ENCODE results near the gene KIF26B.
"Not testable (repeated sequence)": the region's sequence is repeated elsewhere in the genome, so short reads cannot be mapped to it uniquely, and the experiment has no call there.

The KIF26B gene

DNA sequence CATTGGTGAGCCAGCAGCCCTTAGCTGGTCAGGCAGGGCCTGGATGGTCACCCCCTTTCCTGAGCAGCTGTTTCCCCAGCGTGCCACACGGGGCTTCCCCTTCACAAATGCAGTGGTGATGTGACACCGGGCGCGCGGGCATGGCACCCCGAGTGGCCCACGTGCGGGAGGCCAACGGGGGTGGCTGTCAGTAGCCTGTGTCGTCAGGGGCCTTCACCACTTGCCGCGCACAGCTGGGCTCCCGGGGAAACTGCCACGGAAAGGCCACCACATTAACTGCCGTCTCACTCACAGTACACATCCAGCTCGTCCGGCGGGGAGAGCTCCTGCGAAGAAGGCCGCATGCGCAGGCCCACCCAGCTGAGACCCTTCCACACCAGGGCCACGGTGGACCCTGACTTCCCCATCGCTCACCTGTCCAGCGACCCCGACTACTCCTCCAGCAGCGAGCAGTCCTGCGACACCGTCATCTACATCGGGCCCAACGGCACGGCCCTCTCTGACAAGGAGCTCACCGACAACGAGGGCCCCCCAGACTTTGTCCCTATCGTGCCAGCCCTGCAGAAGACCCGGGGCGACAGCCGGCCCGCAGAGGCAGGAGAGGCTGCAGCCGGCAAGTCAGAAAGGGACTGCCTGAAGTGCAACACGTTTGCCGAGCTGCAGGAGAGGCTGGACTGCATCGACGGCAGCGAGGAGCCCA, 530.5 kb downstream of the KIF26B start:
- DNase-seq (ENCODE audit: low read depth) = no peak

DNA sequence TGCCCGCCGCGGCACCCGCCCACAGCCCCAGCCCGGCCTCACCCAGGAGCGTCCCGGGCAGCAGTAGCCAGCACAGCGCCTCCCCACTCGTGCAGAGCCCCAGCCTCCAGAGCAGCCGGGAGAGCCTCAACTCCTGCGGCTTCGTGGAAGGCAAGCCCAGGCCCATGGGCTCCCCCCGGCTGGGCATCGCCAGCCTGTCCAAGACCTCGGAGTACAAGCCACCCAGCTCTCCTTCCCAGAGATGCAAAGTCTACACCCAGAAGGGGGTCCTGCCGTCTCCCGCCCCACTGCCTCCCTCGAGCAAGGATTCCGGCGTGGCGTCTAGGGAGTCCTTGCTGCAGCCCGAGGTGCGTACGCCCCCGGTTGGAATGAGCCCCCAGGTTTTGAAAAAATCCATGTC, 531.2 kb downstream of the KIF26B start:
- no peak for DNase-seq (ENCODE audit: low read depth)

DNA sequence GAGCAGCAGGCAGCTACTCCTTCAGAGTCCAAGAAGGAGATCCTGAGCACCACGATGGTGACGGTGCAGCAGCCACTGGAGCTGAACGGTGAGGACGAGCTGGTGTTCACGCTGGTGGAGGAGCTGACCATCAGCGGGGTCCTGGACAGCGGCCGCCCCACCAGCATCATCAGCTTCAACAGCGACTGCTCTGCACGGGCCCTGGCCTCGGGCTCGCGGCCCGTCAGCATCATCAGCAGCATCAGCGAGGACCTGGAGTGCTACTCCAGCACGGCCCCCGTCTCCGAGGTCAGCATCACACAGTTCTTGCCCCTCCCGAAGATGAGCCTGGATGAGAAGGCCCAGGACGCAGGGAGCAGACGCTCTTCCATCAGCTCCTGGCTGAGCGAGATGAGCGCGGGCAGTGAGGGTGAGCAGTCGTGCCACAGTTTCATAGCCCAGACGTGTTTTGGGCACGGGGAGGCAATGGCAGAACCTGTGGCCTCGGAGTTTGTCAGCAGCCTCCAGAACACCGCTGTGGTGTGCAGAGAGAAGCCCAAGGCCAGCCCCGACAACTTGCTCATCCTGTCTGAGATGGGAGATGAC, 531.8 kb downstream of the KIF26B start:
- no peak for DNase-seq (ENCODE audit: low read depth)

DNA sequence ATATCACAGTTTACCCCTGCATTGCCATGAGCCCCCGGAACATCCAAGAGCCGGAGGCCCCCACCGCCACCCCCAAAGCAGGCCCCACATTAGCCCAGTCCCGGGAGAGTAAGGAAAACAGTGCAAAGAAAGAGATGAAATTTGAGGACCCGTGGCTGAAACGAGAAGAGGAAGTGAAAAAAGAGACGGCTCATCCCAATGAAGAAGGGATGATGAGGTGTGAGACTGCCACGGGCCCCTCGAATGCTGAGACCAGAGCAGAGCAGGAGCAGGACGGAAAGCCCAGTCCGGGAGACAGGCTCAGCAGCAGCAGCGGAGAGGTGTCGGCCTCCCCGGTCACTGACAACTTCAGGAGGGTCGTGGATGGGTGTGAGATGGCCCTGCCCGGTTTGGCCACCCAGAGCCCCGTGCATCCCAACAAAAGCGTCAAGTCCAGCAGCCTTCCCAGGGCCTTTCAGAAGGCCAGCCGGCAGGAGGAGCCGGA, 532.4 kb downstream of the KIF26B start:
- DNase-seq (ENCODE audit: low read depth) = no peak

DNA sequence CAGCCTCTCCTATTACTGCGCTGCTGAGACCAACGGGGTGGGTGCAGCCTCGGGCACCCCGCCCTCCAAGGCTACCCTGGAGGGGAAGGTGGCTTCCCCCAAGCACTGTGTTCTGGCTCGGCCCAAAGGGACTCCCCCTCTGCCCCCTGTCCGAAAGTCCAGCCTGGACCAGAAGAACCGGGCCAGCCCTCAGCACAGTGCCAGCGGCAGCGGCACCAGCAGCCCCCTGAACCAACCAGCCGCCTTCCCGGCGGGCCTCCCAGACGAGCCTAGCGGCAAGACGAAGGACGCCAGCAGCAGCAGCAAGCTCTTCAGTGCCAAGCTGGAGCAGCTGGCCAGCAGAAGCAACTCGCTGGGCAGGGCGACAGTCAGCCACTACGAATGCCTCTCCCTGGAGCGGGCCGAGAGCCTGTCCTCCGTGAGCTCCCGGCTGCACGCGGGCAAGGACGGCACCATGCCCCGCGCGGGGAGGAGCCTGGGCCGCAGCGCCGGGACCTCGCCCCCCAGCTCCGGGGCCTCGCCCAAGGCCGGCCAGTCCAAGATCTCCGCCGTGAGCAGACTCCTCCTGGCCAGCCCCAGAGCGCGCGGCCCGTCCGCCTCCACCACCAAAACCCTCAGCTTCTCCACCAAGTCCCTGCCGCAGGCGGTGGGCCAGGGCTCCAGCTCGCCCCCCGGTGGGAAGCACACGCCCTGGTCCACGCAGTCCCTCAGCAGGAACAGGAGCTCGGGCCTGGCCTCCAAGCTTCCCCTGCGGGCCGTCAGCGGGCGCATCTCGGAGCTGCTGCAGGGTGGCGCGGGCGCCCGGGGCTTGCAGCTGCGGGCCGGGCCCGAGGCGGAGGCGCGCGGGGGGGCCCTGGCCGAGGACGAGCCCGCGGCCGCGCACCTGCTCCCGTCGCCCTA, 533.1 kb downstream of the KIF26B start:
- no peak for DNase-seq (ENCODE audit: low read depth)

DNA sequence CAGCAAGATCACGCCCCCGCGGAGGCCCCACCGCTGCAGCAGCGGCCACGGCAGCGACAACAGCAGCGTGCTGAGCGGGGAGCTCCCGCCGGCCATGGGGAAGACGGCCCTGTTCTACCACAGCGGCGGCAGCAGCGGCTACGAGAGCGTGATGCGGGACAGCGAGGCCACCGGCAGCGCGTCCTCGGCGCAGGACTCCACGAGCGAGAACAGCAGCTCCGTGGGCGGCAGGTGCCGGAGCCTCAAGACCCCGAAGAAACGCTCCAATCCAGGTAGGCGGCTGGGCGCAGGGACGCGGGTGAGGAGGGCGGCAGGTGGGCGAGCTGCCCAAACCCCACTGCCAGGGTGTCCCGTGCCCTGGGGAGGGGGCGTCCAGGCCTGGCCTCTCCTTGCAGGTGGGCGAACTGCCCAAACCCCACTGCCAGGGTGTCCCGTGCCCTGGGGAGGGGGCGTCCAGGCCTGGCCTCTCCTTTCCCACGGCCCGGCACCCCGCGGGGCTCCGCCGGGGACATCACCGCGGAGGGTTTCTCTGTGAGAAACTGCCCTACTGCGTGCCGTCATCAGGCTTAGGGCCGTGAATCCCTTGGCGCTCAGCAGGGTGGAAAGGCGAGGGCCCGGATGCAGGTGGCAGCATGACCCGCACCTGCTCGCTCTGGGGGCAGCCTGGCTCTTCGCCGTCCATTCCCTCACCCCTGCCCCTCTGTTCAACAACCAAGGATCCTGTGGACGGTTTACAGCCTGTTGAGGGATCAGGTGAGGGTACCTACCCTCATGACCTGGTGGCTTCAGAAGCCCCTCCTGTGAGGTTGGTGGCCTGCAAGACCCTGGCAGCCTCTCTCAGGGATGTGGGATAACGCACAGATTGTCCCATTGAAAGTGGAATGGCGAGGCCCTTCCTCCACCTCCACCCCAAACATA, 534.0 kb downstream of the KIF26B start:
- DNase-seq (ENCODE audit: low read depth) = no peak

DNA sequence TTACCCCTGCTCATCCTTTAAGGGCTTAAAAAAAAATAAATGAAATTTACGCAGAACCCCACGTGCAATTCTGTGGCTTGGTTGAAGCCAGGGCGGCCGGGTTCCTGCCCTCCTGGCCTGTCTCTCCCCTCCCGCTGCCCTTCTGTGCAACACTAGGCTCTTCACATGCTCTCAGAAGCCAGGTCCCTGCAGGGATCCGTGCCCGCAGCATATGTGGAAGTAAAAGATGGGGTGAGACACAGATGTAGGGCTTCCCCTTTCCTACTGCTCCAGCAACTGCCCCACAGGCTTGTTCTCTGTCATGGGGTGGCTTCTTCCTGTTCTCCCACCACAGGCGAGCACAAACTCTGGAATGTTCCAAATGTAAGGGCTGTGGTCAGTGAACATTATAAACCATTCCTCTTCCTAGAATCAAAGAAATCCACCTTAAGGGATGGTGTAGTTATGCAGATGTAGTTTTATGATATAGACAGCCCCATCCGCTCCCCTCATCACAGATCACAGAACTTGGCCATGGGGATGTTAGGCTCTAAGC, 535.4 kb downstream of the KIF26B start:
- no peak for DNase-seq (ENCODE audit: low read depth)

DNA sequence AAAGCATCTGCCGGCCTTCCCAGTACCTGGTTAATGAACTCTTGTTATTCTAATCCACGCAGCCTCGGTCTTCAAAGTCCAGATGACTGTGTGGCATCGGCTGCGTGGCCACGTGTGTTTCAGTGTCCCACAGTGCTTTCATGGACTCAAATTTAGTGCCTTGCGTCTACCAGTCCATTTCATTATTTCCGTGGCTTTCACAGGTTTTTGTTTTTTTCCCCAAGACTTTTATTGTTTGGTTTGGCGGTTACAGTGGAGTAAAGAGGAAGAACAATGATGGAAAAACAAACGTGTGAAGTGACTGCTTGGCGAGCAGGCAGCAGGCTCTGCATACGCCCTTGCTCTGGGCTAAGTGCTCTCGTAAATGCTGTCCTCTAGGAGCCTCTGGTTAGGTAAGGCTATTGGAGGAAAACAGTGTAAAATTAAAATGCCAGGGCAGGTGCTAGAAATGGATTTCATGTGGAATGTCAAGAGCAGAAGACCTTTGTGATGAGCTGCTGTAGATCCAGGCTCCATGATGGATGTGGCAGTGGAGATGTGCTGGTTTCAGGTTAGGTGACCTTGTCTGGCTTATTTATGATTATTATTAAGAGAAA, 536.3 kb downstream of the KIF26B start:
- no peak for DNase-seq (ENCODE audit: low read depth)

DNA sequence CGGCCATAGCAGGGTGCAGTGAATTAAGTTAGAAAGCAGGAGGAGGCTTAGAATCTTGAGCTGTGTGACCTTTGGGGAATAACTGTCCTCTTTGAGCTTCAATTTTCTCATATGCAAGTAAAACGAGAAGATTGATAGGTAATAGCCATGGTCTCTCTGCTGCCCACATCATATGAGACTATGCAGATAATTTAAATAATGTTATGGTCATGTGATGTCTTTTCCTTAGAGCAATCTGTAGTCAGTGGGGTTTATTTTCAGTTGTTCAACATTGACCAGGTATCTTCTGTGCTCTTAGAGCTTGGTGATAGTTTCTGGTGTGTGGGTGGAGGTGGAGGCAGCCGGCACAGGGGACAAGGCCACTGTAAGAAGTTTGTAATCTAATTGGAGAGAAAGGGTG, 537.1 kb downstream of the KIF26B start:
- no peak for DNase-seq (ENCODE audit: low read depth)

DNA sequence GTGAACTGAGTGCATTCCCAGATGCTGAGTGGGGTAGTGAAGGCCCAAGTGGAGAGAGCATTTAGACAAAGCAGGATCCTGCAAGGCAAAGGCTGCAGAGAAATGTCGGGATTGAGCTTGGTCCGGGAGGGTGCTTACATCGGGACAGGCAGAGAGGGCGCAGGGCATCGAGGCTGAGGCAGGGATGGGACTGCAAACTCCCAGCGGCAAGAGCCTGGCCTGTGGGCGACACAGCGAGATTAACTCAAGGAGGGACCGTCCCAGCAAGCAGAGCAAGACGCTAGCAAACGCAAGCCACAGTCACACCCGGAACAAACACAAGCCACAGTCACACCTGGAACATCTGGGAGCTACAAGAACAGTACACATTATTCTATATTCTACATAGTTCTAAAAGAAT, 537.5 kb downstream of the KIF26B start:
- no peak for DNase-seq (ENCODE audit: low read depth)

DNA sequence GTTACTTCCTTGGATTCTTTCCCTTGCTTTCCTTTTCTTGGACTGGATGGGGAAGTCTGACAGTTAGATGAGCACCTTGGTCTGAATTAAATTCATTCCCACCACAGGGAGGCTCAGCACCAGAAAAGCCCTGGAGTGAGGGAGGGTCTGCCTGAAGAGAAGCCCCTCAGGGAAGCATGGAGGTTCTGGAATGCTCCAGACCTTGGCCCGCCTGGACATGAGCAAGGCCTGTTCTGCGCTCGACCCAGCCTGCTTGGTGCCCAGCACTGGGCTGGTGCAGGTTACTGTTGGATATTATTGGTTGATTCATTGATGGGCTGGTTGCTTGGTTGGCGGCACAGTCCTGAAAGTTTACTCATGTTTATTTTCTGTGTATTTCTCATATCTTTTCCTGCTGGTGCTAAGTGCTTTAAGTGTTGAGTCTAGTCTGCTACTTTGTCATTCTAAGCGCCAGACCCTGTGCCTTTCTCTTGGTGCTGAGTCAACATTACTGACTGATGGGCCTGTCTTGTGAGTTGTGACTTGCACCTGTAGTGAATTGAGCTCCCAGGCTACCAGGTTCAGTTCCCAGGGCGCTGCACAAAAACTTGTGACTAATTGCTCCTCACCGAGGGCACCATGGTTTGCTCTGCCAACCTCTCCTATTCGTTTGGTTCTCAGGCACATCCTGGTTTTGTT, 538.5 kb downstream of the KIF26B start:
- no peak for DNase-seq (ENCODE audit: low read depth)

DNA sequence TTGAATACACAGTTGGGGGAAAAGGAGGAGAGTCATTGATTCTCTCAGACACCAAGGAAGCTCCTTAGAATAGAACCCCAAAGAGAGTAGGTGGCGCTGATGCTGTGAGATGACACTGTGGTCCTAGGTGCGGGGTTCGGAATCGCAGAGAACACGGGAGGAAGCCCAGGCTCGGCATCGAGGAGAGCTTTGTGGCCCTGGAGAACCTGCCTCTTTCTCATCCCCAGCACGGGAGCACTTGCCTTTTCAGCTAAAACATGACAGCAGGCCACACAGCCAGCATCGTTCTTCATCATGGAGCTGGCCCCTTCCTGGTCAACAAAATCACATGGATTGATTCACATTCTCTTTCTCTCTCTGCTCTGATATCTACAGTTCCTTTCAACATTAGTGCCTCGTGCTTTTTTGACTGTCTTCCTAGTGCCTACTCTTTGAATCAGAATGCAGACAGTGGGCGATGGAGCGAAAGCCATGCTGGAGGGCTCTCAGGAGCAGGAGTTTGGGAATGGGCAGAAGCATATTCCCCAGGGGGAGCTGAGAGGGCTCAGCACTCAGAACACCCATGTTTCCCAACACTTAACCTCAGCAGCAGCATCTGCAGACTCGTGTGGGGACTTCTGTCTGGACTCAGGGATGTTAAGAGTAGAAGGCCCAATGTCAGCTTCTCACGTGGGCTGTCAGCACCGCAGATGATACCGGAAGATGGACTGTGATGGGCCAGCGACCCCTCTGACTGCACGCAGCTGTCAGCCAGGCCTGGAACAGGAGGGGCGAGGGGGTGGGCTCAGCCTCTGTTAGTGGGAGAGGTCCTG, 539.4 kb downstream of the KIF26B start:
- DNase-seq (ENCODE audit: low read depth) = no peak

DNA sequence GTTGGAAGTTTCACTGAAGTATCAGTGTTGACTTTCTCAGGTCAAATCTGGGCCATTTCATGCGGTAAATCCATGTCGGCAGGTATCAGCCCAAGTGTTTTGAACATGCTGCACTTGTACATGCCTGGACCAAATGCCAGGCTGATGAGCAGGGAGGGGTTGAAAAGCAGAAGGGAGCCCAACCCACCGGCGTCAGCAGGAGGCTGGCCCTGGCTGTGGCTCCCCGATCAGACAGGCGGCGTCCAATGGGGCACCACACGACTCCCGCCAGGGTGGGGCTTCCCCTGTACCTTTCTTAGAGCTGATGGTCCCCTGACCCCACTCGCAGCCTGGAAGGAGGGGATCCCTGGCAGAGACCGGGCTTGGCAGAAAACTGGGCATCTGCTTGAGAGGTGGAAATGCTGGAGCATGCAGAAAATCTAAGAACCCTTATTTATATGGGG, 540.0 kb downstream of the KIF26B start:
- no peak for DNase-seq (ENCODE audit: low read depth)

DNA sequence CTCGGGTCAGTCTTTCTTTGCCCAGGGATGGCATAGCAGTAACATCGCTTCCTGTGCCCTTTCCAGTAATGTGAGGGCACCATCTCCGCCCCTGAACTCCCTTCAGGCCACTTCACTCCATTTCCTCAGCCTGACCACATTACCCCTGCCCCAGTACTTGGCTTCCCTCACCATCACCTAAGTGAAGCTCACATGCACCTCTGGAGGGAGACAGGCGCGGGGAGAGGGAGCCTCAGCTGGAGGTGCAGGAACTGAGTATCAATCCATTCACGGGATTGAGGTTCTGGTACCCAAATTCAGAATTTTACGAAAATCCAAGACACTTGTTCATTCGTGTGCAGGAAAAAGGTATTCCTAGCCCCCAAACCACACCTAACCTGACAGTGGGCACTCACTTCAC, 540.4 kb downstream of the KIF26B start:
- DNase-seq (ENCODE audit: low read depth) = no peak

DNA sequence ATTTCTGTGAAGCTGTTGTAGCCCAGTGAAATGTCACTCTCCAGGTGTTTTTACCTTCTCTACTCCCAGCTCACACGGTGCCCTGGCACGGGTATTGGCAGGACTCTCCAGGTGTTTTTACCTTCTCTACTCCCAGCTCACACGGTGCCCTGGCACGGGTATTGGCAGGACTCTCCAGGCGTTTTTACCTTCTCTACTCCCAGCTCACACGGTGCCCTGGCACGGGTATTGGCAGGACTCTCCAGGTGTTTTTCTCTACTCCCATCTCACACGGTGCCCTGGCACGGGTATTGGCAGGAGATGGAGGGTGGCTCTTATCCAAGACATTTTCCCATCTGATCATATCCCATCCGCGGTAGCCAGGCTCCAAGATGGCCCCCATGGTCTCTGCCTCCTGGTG, 540.9 kb downstream of the KIF26B start:
- not testable (repeated sequence) for DNase-seq (ENCODE audit: low read depth)

DNA sequence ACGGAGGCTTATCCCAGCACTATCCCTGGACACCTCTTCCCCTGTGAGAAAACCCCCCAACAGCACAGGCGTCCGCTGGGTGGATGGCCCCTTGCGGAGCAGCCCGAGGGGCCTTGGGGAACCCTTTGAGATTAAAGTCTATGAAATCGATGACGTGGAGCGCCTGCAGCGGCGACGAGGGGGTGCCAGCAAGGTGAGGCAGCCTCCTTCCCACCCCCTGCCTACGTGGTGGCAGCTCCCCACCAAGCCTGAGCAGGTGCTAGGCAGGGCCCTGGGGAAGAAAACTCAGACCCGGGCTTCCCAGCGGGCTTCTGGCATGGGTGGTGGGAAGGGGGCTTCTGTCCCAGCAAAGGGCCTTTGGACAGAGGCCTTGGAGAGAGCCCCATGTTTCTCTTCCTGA, 543.3 kb downstream of the KIF26B start:
- no peak for DNase-seq (ENCODE audit: low read depth)

DNA sequence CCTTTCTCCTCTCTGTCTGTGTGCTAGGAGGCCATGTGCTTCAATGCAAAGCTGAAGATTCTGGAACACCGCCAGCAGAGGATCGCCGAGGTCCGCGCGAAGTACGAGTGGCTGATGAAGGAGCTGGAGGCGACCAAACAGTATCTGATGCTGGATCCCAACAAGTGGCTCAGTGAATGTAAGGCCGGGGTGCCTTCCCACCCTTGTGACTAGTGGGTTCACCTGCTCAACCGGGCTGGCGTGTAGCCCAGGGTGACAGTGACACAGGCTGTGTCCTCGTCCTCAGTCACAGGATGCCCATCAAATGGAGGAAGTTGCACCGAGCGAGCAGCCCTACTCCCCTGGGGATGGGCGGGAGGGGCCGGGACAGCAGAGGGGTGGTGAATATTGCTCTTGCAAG, 544.1 kb downstream of the KIF26B start:
- DNase-seq (ENCODE audit: low read depth) = no peak

DNA sequence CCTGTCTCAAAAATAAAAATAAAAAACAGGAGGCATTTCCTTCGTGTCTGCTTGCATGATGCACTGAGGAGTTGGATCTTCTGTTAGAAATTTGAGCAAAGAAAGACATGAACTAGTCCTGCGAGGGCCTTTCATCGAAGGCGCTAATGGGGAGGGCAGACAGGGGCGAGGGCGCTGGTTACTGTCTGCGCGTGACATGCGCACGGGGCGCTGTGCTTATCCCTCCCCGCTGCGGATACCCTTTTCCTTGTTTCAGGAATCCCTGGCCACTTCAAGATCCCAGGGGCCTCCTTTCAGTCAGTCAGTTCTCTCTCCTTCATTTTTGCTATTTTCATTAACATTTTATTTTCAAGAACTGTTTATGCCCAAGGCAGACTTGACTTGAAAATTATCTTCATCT, 545.8 kb downstream of the KIF26B start:
- no peak for DNase-seq (ENCODE audit: low read depth)

DNA sequence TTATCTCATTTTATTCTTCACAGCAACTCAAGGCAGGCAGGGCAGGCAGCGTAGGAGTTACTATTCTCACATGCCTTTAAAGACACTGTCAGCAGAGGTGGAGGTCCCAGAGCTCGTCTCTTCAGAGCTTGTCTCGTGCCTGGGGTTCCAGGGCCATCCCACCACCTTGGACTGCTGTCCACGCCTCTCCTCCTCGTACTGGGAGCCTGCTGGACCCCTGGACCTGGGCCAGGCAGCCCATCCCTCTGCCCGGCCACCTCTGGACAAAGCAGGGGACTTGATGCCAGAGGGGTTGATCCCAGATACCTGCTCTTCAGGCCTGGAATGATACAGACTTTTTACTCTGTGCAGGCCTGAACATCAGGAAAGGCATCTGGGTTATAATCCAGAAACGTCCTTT, 546.8 kb downstream of the KIF26B start:
- DNase-seq (ENCODE audit: low read depth) = no peak

DNA sequence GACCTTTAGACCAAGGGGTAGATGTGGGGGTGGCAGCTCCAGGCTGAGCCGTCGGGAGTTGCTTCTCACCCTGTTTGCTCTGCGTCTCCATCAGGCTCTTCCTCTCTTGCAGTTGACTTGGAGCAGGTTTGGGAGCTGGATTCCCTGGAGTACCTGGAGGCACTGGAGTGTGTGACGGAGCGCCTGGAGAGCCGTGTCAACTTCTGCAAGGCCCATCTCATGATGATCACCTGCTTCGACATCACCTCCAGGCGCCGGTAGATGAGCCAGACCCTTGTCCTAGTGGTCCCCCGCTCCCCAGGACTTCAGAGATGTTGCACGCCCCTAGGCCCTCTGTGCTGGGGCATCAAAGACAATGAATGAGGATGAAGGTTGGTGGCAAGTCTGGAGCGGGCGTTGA, 547.6 kb downstream of the KIF26B start:
- no peak for DNase-seq (ENCODE audit: low read depth)

Measured in GM04503 (cell line).